NCI-H2196 treated with DMSO at 0.1 percent for 48 hours (cell line): ENCODE data around the gene NINL.
"Not testable (repeated sequence)": the region's sequence is repeated elsewhere in the genome, so short reads cannot be mapped to it uniquely, and the experiment has no call there.

Experiments used
- DNase-seq: peaks from one replicate; lab custom pipeline; 2025; ENCODE audit not compliant: unreplicated experiment; lab: John Stamatoyannopoulos, UW

The NINL gene

GRCh38 chr20:25584905-25585704 lies at the start of gene NINL:
NINL (minus strand) TSS chr20:25585531; CDS start chr20:25526587, 58,944 bp downstream.
- peak; percentile 45 for DNase-seq

- DNase-seq = no peak
These were observed 47.8 kb upstream of the NINL start for GRCh38 chr20:25632940-25633790.

GRCh38 chr20:25630615-25631014 lies 45.3 kb upstream of the NINL start:
- not testable (repeated sequence) for DNase-seq

GRCh38 chr20:25629816-25630499 lies 44.6 kb upstream of the NINL start:
- DNase-seq = no peak

GRCh38 chr20:25626779-25627178 lies 41.4 kb upstream of the NINL start:
- DNase-seq = no peak

GRCh38 chr20:25624500-25624939 lies 39.2 kb upstream of the NINL start:
- no peak for DNase-seq

- DNase-seq = peak; percentile 96
These were observed 38.6 kb upstream of the NINL start, which contains the start of gene NANP for GRCh38 chr20:25623736-25624499. NANP (minus strand) TSS chr20:25624014; CDS start chr20:25623948, 66 bp downstream.

GRCh38 chr20:25623225-25623735 lies 37.9 kb upstream of the NINL start:
- no peak for DNase-seq

- DNase-seq = no peak
These were observed 37.3 kb upstream of the NINL start for GRCh38 chr20:25622450-25623224.

- no peak for DNase-seq
These were observed 36.7 kb upstream of the NINL start for GRCh38 chr20:25622049-25622448.

GRCh38 chr20:25619514-25619913 lies 34.2 kb upstream of the NINL start:
- no peak for DNase-seq

GRCh38 chr20:25608774-25609173 lies 23.4 kb upstream of the NINL start:
- no peak for DNase-seq

- DNase-seq = no peak
These were observed 20.9 kb upstream of the NINL start for GRCh38 chr20:25606094-25606695.

GRCh38 chr20:25605148-25605547 lies 19.8 kb upstream of the NINL start:
- no peak for DNase-seq

- DNase-seq = no peak
These were observed 19.3 kb upstream of the NINL start for GRCh38 chr20:25604611-25605010.

- DNase-seq = not testable (repeated sequence)
These were observed 17.6 kb upstream of the NINL start for GRCh38 chr20:25602914-25603309.

- DNase-seq = not testable (repeated sequence)
These were observed 17.0 kb upstream of the NINL start for GRCh38 chr20:25602191-25602913.

- no peak for DNase-seq
These were observed 16.3 kb upstream of the NINL start for GRCh38 chr20:25601659-25602058.
